OCI-LY1 (cell line): ENCODE results near the gene SH3PXD2A.

Experiments used
- H2AFZ ChIP-seq: fragments of 200-600 bp; sonication (generic), shearing (Covaris generic); 2 replicates; pipeline ENCODE4 v1.6.0; 2014; ENCODE audit warnings: antibody characterized with exemption, mild to moderate bottlenecking, low read length
- H3F3A ChIP-seq: fragments of 200-600 bp; sonication (generic), shearing (Covaris generic); 2 replicates; pipeline ENCODE4 v1.6.0; 2014; ENCODE audit warnings: mild to moderate bottlenecking, antibody characterized with exemption, low read length, moderate library complexity; ENCODE audit not compliant: insufficient read depth
- H3K27ac ChIP-seq: fragments of 200-600 bp; sonication (generic); 2 replicates; pipeline ENCODE4 v1.5.1; 2014; ENCODE audit warnings: low read length, mixed run types, mild to moderate bottlenecking, low read depth; ENCODE audit not compliant: poor library complexity, severe bottlenecking
- H3K27me3 ChIP-seq: fragments of 200-600 bp; sonication (generic); 2 replicates; pipeline ENCODE4 v1.6.0; 2014; ENCODE audit warnings: antibody characterized with exemption, mild to moderate bottlenecking, low read length, moderate library complexity; ENCODE audit not compliant: insufficient read depth
- H3K36me3 ChIP-seq: fragments of 200-600 bp; sonication (generic); 2 replicates; pipeline ENCODE4 v1.6.1; 2014; ENCODE audit warnings: mild to moderate bottlenecking, antibody characterized with exemption, low read length, moderate library complexity, mixed read lengths; ENCODE audit not compliant: insufficient read depth
- H3K4me1 ChIP-seq: fragments of 200-600 bp; sonication (generic); 2 replicates; pipeline ENCODE4 v1.5.1; 2014; ENCODE audit warnings: mild to moderate bottlenecking, low read length, moderate library complexity; ENCODE audit not compliant: insufficient read depth, severe bottlenecking
- H3K4me2 ChIP-seq: fragments of 200-600 bp; sonication (generic), shearing (Covaris generic); 2 replicates; pipeline ENCODE4 v1.6.1; 2014; ENCODE audit warnings: low read length
- H3K4me3 ChIP-seq: fragments of 200-600 bp; sonication (generic); 2 replicates; pipeline ENCODE4 v1.5.1; 2014; ENCODE audit warnings: low read length, low read depth, mild to moderate bottlenecking, mixed read lengths; ENCODE audit not compliant: poor library complexity, severe bottlenecking
- H3K79me2 ChIP-seq: fragments of 200-600 bp; shearing (Covaris generic); 2 replicates; pipeline ENCODE4 v1.6.1; 2016; ENCODE audit warnings: mixed run types, low read length, mixed read lengths; ENCODE audit not compliant: insufficient read depth
- H3K9ac ChIP-seq: fragments of 200-600 bp; sonication (generic), shearing (Covaris generic); 2 replicates; pipeline ENCODE4 v1.6.1; 2014; ENCODE audit warnings: mild to moderate bottlenecking, low read length, mixed read lengths
- H3K9me2 ChIP-seq: fragments of 200-600 bp; sonication (generic), shearing (Covaris generic); 2 replicates; pipeline ENCODE4 v1.6.1; 2014; ENCODE audit warnings: low read depth, mild to moderate bottlenecking, low read length, mixed read lengths
- H3K9me3 ChIP-seq: fragments of 200-600 bp; shearing (Covaris generic); 2 replicates; pipeline ENCODE4 v1.6.1; 2014; ENCODE audit warnings: low read length, mixed read lengths
- H4K20me1 ChIP-seq: fragments of 200-600 bp; sonication (generic), shearing (Covaris generic); 2 replicates; pipeline ENCODE4 v1.6.0; 2016; ENCODE audit warnings: mild to moderate bottlenecking, low read length; ENCODE audit not compliant: insufficient read depth
- CTCF ChIP-seq: fragments of 200-600 bp; sonication (generic), shearing (Covaris generic); IDR thresholded peaks from 2 replicates; pipeline ENCODE4 v1.5.1; 2017; ENCODE audit warnings: mild to moderate bottlenecking, antibody characterized with exemption, low read length, moderate library complexity, mixed read lengths
- EZH2 ChIP-seq: fragments of 200-600 bp; sonication (generic), shearing (Covaris generic); IDR thresholded peaks from 2 replicates; pipeline ENCODE4 v1.8.0; 2017; ENCODE audit warnings: borderline replicate concordance, mixed run types, mild to moderate bottlenecking, antibody characterized with exemption, low read length, moderate library complexity, mixed read lengths

The SH3PXD2A gene

GRCh38 chr10:103749779-103750178, 105.6 kb downstream of the SH3PXD2A start:
- Histone ChIP-seq H3K4me2 (no peak overlapping the region), H3F3A (no peaks in the 10 kb centered on the region), H3K9me2 (no peaks in the 10 kb centered on the region), H2AFZ (no peak overlapping the region), H3K4me1 (no peaks in the 10 kb centered on the region), H3K9ac (no peak overlapping the region), H3K27me3 (peaks cover 4% of the 10 kb centered on the region; the same call in 1 of the 2 replicates), H4K20me1 (no peaks in the 10 kb centered on the region), H3K79me2 (no peaks in the 10 kb centered on the region), H3K27ac (no peak overlapping the region), H3K36me3 (no peaks in the 10 kb centered on the region), H3K9me3 (no peaks in the 10 kb centered on the region), H3K4me3 (no peak overlapping the region)
- TF ChIP-seq CTCF = no peak
- no peak for TF ChIP-seq EZH2

GRCh38 chr10:103748020-103748419, 107.4 kb downstream of the SH3PXD2A start:
- H3K4me2 ChIP-seq = no peak overlapping the region
- peaks cover 4% of the 10 kb centered on the region; the same call in 1 of the 2 replicates for H3K27me3 ChIP-seq
- H3F3A ChIP-seq = no peaks in the 10 kb centered on the region
- no peaks in the 10 kb centered on the region for H3K79me2 ChIP-seq
- TF ChIP-seq CTCF (no peak), EZH2 (no peak)
- H3K4me1 ChIP-seq = no peaks in the 10 kb centered on the region
- no peak overlapping the region for H2AFZ ChIP-seq
- H3K9me3 ChIP-seq = no peaks in the 10 kb centered on the region
- H3K4me3 ChIP-seq = no peak overlapping the region
- no peak overlapping the region for H3K9ac ChIP-seq
- H3K9me2 ChIP-seq = no peaks in the 10 kb centered on the region
- no peaks in the 10 kb centered on the region for H4K20me1 ChIP-seq
- no peak overlapping the region for H3K27ac ChIP-seq
- no peaks in the 10 kb centered on the region for H3K36me3 ChIP-seq

GRCh38 chr10:103747193-103747865, 108.0 kb downstream of the SH3PXD2A start:
- H3K4me2 ChIP-seq = no peak overlapping the region
- H3K79me2 ChIP-seq = no peaks in the 10 kb centered on the region
- no peak overlapping the region for H3K4me3 ChIP-seq
- H3K27me3 ChIP-seq = peaks cover 4% of the 10 kb centered on the region; the same call in 1 of the 2 replicates
- H3K4me1 ChIP-seq = no peaks in the 10 kb centered on the region
- no peaks in the 10 kb centered on the region for H3K36me3 ChIP-seq
- H3K27ac ChIP-seq = no peak overlapping the region
- H2AFZ ChIP-seq = no peak overlapping the region
- H3K9me3 ChIP-seq = no peaks in the 10 kb centered on the region
- no peak overlapping the region for H3K9ac ChIP-seq
- H3K9me2 ChIP-seq = no peaks in the 10 kb centered on the region
- TF ChIP-seq EZH2 (no peak), CTCF (no peak)
- no peaks in the 10 kb centered on the region for H3F3A ChIP-seq
- no peaks in the 10 kb centered on the region for H4K20me1 ChIP-seq
